SKM-1 (cell line): ENCODE results near the gene SMAP2.
"Not testable (repeated sequence)": the region's sequence is repeated elsewhere in the genome, so short reads cannot be mapped to it uniquely, and the experiment has no call there.

Experiments used
- DNase-seq: peaks from one replicate; lab custom pipeline; 2025; ENCODE audit not compliant: unreplicated experiment; lab: John Stamatoyannopoulos, UW

Gene SMAP2

GRCh38 chr1:40371707-40372258 lies 1.7 kb upstream of the SMAP2 start:
- DNase-seq: no peak

- DNase-seq: no peak
Measured at GRCh38 chr1:40372658-40373322, 737 bp upstream of the SMAP2 start.

GRCh38 chr1:40377512-40377911 lies 4.0 kb downstream of the SMAP2 start:
- no peak for DNase-seq

- no peak for DNase-seq
Measured at GRCh38 chr1:40379785-40380452, 6.4 kb downstream of the SMAP2 start.

- DNase-seq: no peak
Measured at GRCh38 chr1:40380817-40381216, 7.3 kb downstream of the SMAP2 start.

GRCh38 chr1:40381268-40382107 lies 8.0 kb downstream of the SMAP2 start:
- no peak for DNase-seq

GRCh38 chr1:40382108-40382460 lies 8.6 kb downstream of the SMAP2 start:
- no peak for DNase-seq

GRCh38 chr1:40382601-40383000 lies 9.1 kb downstream of the SMAP2 start:
- DNase-seq: no peak

GRCh38 chr1:40383095-40383487 lies 9.6 kb downstream of the SMAP2 start:
- DNase-seq: no peak

- DNase-seq: no peak
Measured at GRCh38 chr1:40383488-40384412, 10.2 kb downstream of the SMAP2 start.

- DNase-seq: no peak
Measured at GRCh38 chr1:40384413-40384762, 10.9 kb downstream of the SMAP2 start.

- DNase-seq: no peak
Measured at GRCh38 chr1:40384887-40385286, 11.4 kb downstream of the SMAP2 start.

- DNase-seq: peak; percentile 86
Measured at GRCh38 chr1:40385437-40386358, 12.2 kb downstream of the SMAP2 start.

- DNase-seq: no peak
Measured at GRCh38 chr1:40386359-40386723, 12.8 kb downstream of the SMAP2 start.

GRCh38 chr1:40386796-40387195 lies 13.3 kb downstream of the SMAP2 start:
- no peak for DNase-seq

- DNase-seq: not testable (repeated sequence)
Measured at GRCh38 chr1:40387381-40388306, 14.1 kb downstream of the SMAP2 start.

GRCh38 chr1:40388456-40389321 lies 15.2 kb downstream of the SMAP2 start:
- not testable (repeated sequence) for DNase-seq

GRCh38 chr1:40389322-40389803 lies 15.8 kb downstream of the SMAP2 start:
- no peak for DNase-seq
